ENCODE measurements around the gene SRPX.

The SRPX gene

GRCh38 chrX:38220415-38221390 is at the start of gene SRPX:
SRPX (minus strand) TSS chrX:38220871; CDS start chrX:38220792, 79 bp downstream.
- no peak for DNase-seq

GRCh38 chrX:38268011-38268410 is 47.3 kb upstream of the SRPX start:
- DNase-seq: no peak

GRCh38 chrX:38262715-38263620 is 42.3 kb upstream of the SRPX start:
- no peak for DNase-seq

GRCh38 chrX:38260231-38260630 is 39.6 kb upstream of the SRPX start:
- DNase-seq: no peak

GRCh38 chrX:38256019-38256418 is 35.3 kb upstream of the SRPX start:
- DNase-seq: no peak

GRCh38 chrX:38249965-38250364 is 29.3 kb upstream of the SRPX start:
- no peak for DNase-seq

- no peak for DNase-seq
Measured at GRCh38 chrX:38247051-38247450, 26.4 kb upstream of the SRPX start.

- DNase-seq: no peak
Measured at GRCh38 chrX:38240541-38240940, 19.9 kb upstream of the SRPX start.

- DNase-seq: no peak
Measured at GRCh38 chrX:38236901-38237615, 16.4 kb upstream of the SRPX start.

GRCh38 chrX:38233891-38234667 is 13.4 kb upstream of the SRPX start:
- DNase-seq: no peak

GRCh38 chrX:38232079-38232686 is 11.5 kb upstream of the SRPX start:
- DNase-seq: no peak

GRCh38 chrX:38225093-38225492 is 4.4 kb upstream of the SRPX start:
- DNase-seq: no peak

- no peak for DNase-seq
Measured at GRCh38 chrX:38224160-38224559, 3.5 kb upstream of the SRPX start.

GRCh38 chrX:38221391-38221929 is 789 bp upstream of the SRPX start:
- no peak for DNase-seq

GRCh38 chrX:38220024-38220414 is 652 bp downstream of the SRPX start:
- no peak for DNase-seq

- no peak for DNase-seq
Measured at GRCh38 chrX:38216642-38217041, 4.0 kb downstream of the SRPX start.

- DNase-seq: no peak
Measured at GRCh38 chrX:38214551-38215531, 5.8 kb downstream of the SRPX start.

- DNase-seq: no peak
Measured at GRCh38 chrX:38214044-38214443, 6.6 kb downstream of the SRPX start.

GRCh38 chrX:38211891-38212635 is 8.6 kb downstream of the SRPX start:
- DNase-seq: no peak

All from CD4-positive, alpha-beta T cell treated with Interleukin-6 for 4 hours (primary cell).